Lung (tissue), 12 donors: ENCODE measurements around the gene RNU7-1. TPM values are rescaled to one million over a fixed set of nuclear protein-coding genes. Genes with fewer than 3 reads are reported as not detected.
A peak's percentile ranks its signal among the peaks of the same experiment; 100 is the strongest.

Experiments used
- ATAC-seq: fragments of 200-7000 bp; cut with Tn5 transposase; one replicate; pipeline ENCODE4 v1.9.1; 2020; ENCODE audit warnings: moderate number of reproducible peaks; ENCODE audit not compliant: insufficient read depth, low FRiP score
- DNase-seq, 3 donors: peaks; one replicate each; pipeline ENCODE4 v3.0.0-alpha.2; 2013 to 2017
- H3K27ac ChIP-seq, 2 donors: one replicate each; pipeline ENCODE4 v1.5.1; 2013; ENCODE audit warnings: mild to moderate bottlenecking in 2 of 2, moderate library complexity in 2 of 2, control low read depth in 1 of 2, inconsistent platforms in 1 of 2, low read depth in 1 of 2, low read length in 1 of 2
- H3K27me3 ChIP-seq, 3 donors: one replicate each; pipeline ENCODE4 v1.5.1; 2013; ENCODE audit warnings: low read length in 2 of 3; ENCODE audit not compliant: control insufficient read depth in 3 of 3, insufficient read depth in 3 of 3
- H3K36me3 ChIP-seq, 4 donors: one replicate each; pipeline ENCODE4 v1.5.1; 2013; ENCODE audit warnings: low read length in 4 of 4, mild to moderate bottlenecking in 1 of 4, moderate library complexity in 1 of 4; ENCODE audit not compliant: control insufficient read depth in 4 of 4, insufficient read depth in 4 of 4
- H3K4me1 ChIP-seq, 5 donors: one replicate each; pipeline ENCODE4 v1.5.1; 2013; ENCODE audit warnings: low read length in 5 of 5, mild to moderate bottlenecking in 2 of 5, moderate library complexity in 1 of 5; ENCODE audit not compliant: control insufficient read depth in 5 of 5, insufficient read depth in 5 of 5
- H3K4me3 ChIP-seq: one replicate; pipeline ENCODE4 v1.5.1; 2013; ENCODE audit warnings: mild to moderate bottlenecking, control low read depth, moderate library complexity
- H3K9ac ChIP-seq, 2 donors: one replicate each; pipeline ENCODE4 v1.5.1; 2013; ENCODE audit warnings: low read length in 2 of 2, control low read depth in 1 of 2; ENCODE audit not compliant: insufficient read depth in 1 of 2
- H3K9me3 ChIP-seq, 4 donors: one replicate each; pipeline ENCODE4 v1.5.1; 2013; ENCODE audit warnings: low read length in 3 of 4, mild to moderate bottlenecking in 1 of 4, moderate library complexity in 1 of 4; ENCODE audit not compliant: control insufficient read depth in 4 of 4, insufficient read depth in 3 of 4
- CTCF ChIP-seq: IDR thresholded peaks from 2 replicates; pipeline ENCODE4 v1.5.1; 2012; ENCODE audit warnings: mild to moderate bottlenecking; ENCODE audit errors: control extremely low read depth, extremely low read depth
- WGBS, 2 donors: extraction: QIAGEN DNeasy Blood & Tissue Kit; methylation state at CpG; one replicate each; pipeline ENCODE4 v1.1.7; 2013; 5-methylcytosine and 5-hydroxymethylcytosine counted together
- polyA plus RNA-seq, 2 donors: library from polyadenylated mRNA; stranded (reverse); fragments of 200-250 nt; gene quantifications; one replicate each; pipeline ENCODE4 v1.2.1, GENCODE V29; 2013
- total RNA-seq, 2 donors: library from RNA; depleted of rRNA in 1 of 2; stranded (reverse); fragments of >200 nt in 1 of 2; gene quantifications; one replicate each; pipeline ENCODE4 v1.2.1, GENCODE V29; 2014 to 2021
- donor health status: control.
- donor health status: control.
- donor health status: Bipolar disorder and iron deficiency.
- donor health status: healthy.
- donor health status: DM: yes; HTN: yes; CAD: no.

The RNU7-1 gene
- total and polyA plus RNA-seq, 4 donors, result not detected

GRCh38 chr12:6932766-6933165 is 10.8 kb upstream of the RNU7-1 start:
- no peaks in the 10 kb centered on the region for H3K27me3 ChIP-seq
- no peak overlapping the region for H3K4me3 ChIP-seq
- H3K4me1 ChIP-seq, result peaks cover 12 to 37% (median 13%) of the 10 kb centered on the region in 5 donors
- no peak overlapping the region for H3K9ac ChIP-seq
- peaks cover 0 to 25% (median 22%) of the 10 kb centered on the region in 4 donors for H3K36me3 ChIP-seq
- no peak for TF ChIP-seq CTCF
- no peaks in the 10 kb centered on the region for H3K9me3 ChIP-seq
- DNase-seq (no peak), ATAC-seq (no peak)
- WGBS, 2 donors, result 68 to 80% methylated on average over 1 of the region's 1 CpG
- no peak overlapping the region for H3K27ac ChIP-seq

GRCh38 chr12:6934110-6934509 is 9.5 kb upstream of the RNU7-1 start:
- H3K9me3 ChIP-seq, result no peaks in the 10 kb centered on the region
- peaks cover 12 to 42% (median 16%) of the 10 kb centered on the region in 5 donors for H3K4me1 ChIP-seq
- WGBS, 2 donors, result 35 to 41% methylated on average over 7 to 8 of the region's 8 CpGs
- peak overlapping the region; percentile 7 to 58 for H3K27ac ChIP-seq
- no peak for ATAC-seq
- no peaks in the 10 kb centered on the region for H3K27me3 ChIP-seq
- peaks cover 0 to 31% (median 26%) of the 10 kb centered on the region in 4 donors for H3K36me3 ChIP-seq
- DNase-seq, result peak; percentile 39 to 69 (median 45)
- H3K9ac ChIP-seq, result no peak overlapping the region
- no peak for TF ChIP-seq CTCF
- no peak overlapping the region for H3K4me3 ChIP-seq

- no peaks in the 10 kb centered on the region for H3K27me3 ChIP-seq
- no peak overlapping the region for H3K9ac ChIP-seq
- 60 to 64% methylated on average over 14 of the region's 14 CpGs for WGBS, 2 donors
- H3K27ac ChIP-seq, result peak overlapping the region in 1 of 2 donors; percentile 26
- DNase-seq (no peak), ATAC-seq (no peak)
- peaks cover 6 to 29% (median 11%) of the 10 kb centered on the region in 5 donors for H3K4me1 ChIP-seq
- TF ChIP-seq CTCF, result no peak
- H3K36me3 ChIP-seq, result peaks cover 0 to 39% (median 31%) of the 10 kb centered on the region in 4 donors
- no peak overlapping the region for H3K4me3 ChIP-seq
- H3K9me3 ChIP-seq, result no peaks in the 10 kb centered on the region
Measured at GRCh38 chr12:6935371-6936193, 8.0 kb upstream of the RNU7-1 start.
